ENCODE data around the gene RUNX2.

The RUNX2 gene

DNA sequence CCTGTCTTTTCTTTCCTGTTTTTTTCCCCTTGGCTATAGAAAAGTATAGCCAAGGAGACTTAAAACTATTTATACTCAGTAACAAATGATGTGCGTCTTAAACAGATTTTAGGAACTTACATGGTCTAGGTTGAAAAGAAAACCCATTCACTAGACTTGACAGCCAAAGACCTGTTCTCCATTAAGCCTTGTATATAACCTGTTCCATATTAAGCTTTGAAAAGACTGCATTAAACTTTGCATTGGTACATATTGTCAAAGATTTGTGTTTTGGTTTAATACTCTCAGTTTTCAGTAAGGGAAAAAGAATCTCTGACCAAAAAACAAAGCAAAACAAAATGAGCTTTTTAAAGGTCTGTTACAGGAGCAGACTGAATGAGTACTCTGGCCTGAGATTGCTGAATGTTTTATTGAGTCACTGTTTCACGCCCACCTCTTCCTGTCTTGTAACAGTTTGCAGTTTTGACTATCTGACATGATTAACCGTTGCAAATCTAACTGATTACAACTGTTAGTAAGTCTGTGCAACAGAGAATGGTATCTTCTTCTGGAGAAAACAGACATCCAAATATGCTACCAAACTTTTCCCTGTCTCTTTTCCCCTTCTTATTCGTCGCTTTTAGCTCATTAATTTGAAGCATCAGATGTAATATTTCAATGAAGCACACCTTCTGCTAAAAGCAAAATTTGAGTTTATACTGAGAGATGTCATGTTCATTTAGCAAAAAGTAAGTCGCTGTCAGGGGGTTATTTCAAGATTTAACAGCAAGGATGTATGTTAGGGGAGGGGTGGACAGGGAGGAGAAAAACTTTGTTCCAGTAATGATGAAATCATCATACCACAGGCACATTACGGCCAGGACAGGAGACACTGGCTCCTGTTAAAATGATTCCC is 108.7 kb downstream of the RUNX2 start:
- DNase-seq, result peak; percentile 8

- no peak for DNase-seq
Observed at GRCh38 chr6:45437439-45437815, 109.3 kb downstream of the RUNX2 start.

DNA sequence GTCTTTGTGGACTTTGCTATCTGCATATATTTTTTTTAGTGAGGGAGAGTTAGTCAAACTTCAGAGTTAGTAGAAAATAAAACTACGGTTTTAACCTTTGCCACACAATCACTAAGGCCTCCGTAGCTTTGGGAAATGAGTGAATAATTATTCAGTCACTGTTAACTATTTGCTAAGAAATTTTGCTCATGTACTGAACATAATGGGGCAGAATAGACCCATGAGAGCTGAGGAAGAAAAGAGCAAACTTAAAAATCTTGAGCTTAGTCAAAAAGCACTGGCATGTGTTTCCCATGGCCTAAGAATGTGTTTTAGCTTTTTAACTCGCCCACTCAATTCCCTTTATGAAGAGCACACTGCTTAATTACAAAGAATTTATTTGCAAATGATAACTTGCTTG is 110.0 kb downstream of the RUNX2 start:
- DNase-seq, result no peak

- DNase-seq, result no peak
Observed at GRCh38 chr6:45438849-45439406, 110.8 kb downstream of the RUNX2 start.

DNA sequence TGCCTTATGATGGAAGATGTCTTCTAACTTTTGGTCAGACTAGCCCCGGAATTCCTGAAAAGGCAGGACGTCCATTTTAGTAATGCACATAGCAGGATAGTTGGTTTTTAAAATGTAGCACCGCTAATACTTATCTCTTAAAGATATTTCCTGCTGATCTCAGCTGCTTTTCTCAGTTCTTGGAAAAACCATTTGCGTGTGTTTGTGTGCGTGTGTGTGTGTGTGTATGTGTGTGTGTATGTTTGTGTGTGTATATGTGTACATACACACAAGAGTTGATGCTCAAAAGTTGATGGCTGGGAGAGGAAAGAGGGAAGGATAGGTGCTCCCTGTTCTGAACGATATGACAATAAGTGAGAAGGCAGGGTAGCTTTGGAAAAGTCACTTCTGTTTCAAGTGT is 111.3 kb downstream of the RUNX2 start:
- DNase-seq, result no peak

DNA sequence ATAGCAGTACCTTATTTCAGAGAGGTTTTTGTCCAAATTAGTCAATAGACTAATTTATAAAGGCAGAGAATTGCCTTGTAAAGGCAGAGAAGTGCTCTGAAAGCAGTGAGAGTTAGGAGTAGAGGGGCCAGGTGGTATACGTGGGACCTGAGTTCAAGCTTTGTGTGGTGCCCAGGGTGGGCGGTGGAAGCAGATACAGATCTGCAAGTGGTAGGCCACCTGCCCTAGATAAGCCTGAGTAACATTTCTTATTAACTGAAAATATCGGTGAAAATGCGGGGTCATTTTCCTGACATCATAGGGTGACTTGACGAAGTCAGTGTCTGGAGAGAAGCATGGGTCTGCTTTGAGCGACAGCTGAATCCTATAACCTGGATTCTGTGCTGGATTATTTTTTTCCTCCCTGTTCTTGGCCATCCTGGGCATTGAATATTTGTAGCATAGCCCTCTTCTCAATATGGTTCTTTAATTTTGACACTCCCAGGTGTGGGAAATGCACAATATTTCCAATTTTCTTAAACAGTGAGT is 111.8 kb downstream of the RUNX2 start:
- no peak for DNase-seq

DNA sequence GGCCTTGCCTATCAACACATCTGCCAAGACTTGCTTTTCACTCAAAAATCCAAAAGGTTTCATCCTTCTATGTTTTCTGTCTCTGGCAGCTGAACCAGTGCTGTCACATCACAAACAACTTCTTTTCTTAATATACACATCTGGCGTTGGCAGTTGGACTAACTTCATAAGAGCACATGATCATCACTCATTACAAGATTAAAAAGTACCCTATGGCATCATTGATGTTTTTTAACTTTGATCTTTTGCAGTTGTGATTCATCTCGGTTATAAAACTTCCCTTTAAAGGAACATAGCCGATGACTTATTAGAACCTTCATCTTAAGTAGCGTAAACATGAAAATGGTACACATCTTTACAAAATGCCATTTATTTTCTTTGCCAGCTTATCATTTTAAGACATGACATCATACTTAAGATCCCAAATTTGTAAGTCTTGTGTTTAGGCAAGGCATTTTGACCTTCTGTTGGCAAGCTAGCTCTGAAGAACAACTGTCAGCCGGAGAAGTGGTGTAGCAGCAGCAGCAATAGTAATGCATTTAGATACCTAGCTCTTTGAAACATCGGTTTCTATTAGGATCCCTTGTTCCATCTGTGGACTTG is 113.8 kb downstream of the RUNX2 start:
- no peak for DNase-seq

DNA sequence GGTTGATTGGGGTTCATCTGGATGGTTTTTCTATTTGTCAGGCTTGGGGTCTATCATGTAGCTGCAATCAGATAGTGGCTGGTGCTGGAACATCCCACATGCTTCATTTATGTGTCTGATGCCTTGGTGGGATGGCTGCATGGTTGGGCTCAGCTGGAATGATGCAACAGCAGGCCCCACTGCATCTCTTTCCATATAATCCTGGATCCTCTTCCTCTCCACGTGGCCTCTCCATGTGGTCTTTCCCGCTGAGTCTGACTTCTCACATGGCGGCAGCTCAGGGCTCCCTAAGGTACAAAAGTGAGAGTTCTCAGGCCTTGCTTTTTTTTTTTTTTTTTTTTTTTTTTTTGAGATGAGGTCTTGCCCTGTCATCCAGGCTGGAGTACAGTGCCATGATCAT is 114.6 kb downstream of the RUNX2 start:
- DNase-seq, result no peak

DNA sequence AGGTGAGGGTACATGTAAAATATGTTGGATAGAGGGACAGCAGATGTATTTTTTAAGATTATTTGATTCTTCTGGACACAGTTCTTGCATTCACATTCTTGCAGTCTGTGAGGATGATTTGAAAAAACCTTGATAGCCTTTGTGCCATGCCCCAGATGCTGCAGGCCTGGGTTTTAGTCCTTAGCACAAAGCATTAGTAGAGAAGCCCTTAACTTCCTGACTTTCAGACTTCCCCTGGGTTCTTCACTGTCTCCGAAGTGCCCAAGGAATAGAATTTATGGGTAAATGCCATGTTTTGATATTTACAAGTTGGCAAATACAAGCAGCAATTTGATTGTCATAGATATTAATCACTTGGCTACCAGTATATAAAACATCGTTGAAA is 117.2 kb downstream of the RUNX2 start:
- DNase-seq, result no peak

GRCh38 chr6:45445749-45446549 is 117.8 kb downstream of the RUNX2 start:
- peak; percentile 3 for DNase-seq

DNA sequence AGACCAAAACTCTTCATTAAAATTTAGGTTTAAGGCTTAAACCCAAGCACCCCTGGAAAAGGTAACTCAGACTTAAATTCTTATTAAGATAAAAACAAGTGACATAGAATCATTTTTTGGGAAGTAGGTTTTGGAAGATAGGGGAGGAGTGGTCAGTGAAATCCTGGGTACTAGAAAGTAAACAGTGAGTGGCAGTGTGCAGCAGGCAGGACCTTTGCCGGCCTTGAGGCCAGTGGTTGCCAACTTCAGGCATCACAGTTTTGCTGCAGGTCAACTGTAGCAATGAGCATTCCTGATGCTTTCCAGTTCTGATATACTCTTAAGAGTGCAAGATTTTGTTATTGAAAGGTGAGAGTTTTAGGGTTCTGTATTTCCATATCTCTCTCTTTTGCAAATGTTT is 118.9 kb downstream of the RUNX2 start:
- DNase-seq, result no peak

DNA sequence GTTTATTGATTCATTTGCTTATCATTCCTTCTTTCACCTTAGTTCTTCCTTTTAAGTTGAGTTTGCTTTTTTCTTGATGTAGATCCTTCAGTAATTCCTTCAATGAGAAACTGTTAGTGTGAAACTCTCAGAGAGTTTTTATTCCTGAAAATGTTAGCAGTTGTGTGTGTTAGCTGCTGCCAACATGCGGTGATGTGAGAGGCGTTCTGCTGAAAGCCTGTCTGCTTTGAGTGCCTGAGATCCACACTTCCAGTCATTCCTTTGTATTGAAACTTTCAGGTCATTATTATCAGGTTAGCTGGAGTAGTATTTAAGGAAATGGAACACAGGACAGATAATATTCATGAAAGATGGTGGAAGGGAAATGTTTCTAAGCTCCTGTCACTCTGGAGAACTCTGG is 119.6 kb downstream of the RUNX2 start:
- DNase-seq, result no peak

DNA sequence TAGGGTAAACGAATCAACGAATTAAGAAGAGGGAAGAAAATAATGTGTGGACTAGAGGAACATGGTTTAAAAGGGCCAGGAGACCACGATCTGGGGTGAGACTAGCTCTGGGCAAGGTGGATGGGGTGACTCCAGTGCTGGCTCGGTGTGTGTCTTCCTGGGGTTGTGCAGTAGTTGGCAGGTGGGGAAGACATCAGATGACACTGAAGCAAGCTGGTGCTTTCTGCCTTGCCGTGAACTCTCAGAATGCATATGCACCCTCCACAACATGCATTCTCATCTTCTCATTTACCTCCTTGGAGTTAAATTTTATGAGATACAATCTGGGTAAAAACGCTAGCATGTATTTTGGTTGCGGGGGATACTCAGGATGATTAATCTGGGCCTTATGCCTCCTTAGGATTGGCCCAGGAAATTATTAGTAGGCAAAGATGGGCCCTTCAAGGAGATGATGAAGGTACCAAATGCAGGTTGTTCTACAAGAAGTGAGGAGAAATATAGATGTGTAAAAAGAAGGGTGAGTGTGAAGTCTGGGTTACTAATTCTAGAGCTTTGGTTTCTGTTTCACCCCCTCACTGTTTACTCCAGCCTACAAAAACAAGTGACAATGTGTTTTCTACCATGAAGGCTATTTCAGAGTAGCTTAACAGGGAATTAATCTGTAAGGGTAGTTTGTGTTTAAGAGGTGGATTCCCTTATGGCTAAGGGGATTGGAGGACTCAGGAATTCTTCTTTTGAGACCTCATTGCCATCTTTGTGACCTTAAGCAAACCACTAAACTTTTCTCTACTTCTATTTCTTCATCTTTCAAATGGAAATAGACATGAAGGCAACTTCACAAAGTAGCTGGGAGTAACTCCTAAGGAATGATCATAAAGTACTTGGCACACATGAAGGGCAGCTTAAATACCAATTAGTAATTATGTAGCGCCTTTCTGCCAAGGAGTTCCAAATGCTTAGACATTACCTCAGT is 120.6 kb downstream of the RUNX2 start:
- no peak for DNase-seq

- no peak for DNase-seq
Observed at GRCh38 chr6:45450132-45450531, 122.0 kb downstream of the RUNX2 start.

GRCh38 chr6:45450831-45451230 is 122.7 kb downstream of the RUNX2 start:
- DNase-seq, result no peak

DNA sequence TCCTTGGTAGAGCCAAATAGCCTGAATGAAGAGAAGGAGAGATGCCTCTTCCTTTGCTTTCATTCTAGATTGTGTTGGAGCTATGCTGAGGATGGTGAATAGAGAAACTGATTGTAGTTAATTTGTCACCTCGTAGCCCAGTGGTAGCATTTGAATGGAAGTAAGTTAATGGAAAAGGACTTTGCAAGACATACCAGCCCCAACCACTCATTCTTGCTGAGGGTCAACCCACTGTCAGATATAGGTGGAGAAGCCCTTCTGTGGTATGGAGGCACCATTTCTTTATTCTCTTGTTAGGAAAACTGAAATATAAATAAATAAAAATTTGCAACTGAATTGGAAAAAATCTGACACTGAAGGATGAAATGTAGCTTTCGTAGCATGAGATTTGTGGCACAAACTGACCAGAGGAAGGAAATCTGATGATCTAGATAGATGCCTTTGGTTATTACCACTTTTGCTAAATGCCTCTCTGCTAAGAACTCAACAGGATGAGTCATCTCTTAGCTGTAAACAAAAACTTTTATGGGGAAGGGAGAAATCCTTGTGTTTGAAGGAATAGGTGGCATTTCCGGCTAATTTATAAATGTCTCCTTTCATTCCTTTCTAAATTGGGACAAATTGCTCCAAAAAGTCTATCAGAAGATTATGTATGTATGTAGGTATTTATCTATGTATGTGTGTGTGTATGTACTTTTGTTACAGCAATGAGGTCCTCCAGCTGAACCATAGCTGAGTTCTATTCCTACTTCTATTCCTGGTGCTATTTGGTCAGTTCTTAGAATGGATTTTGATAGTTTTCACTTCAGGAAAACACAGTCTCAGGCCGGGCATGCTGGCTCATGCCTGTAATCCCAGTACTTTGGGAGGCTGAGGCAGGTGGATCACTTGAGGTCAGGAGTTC is 126.1 kb downstream of the RUNX2 start:
- DNase-seq, result no peak

- no peak for DNase-seq
Observed at GRCh38 chr6:45455408-45455807, 127.3 kb downstream of the RUNX2 start.

GRCh38 chr6:45457141-45457540 is 129.0 kb downstream of the RUNX2 start:
- no peak for DNase-seq

- DNase-seq, result no peak
Observed at GRCh38 chr6:45458672-45459071, 130.5 kb downstream of the RUNX2 start.

- DNase-seq, result no peak
Observed at GRCh38 chr6:45460166-45460565, 132.0 kb downstream of the RUNX2 start.

GRCh38 chr6:45461486-45461885 is 133.4 kb downstream of the RUNX2 start:
- no peak for DNase-seq
